IPS-NIHi7 (cell line): ENCODE measurements around the gene FBXO30.

ENCODE experiments used
- DNase-seq: peaks from one replicate; pipeline ENCODE4 v3.0.0; 2012; ENCODE audit warnings: mixed read lengths; ENCODE audit errors: extremely low spot score

The FBXO30 gene

GRCh38 chr6:145755682-145756081 lies 58.9 kb downstream of the FBXO30 start:
- DNase-seq = no peak

- DNase-seq = no peak
Measured at GRCh38 chr6:145752638-145753037, 62.0 kb downstream of the FBXO30 start.

- DNase-seq = no peak
Measured at GRCh38 chr6:145749632-145750031, 65.0 kb downstream of the FBXO30 start.

- DNase-seq = no peak
Measured at GRCh38 chr6:145745861-145746260, 68.7 kb downstream of the FBXO30 start.

GRCh38 chr6:145744619-145745018 lies 70.0 kb downstream of the FBXO30 start:
- DNase-seq = no peak
